Purkinje cell (primary cell): ENCODE measurements around the gene COMMD10. TPM values are rescaled to one million over a fixed set of nuclear protein-coding genes. Genes with fewer than 3 reads are reported as not detected.

Source experiments
- polyA plus RNA-seq: library from polyadenylated mRNA; unstranded; fragments of >200 nt; fragmentation: Nextera tagmentation; gene quantifications from 2 replicates; pipeline ENCODE4 v1.2.1, GENCODE V29; 2014

COMMD10 gene
- 91.7 and 102 TPM in 2 replicates for polyA plus RNA-seq

DNA sequence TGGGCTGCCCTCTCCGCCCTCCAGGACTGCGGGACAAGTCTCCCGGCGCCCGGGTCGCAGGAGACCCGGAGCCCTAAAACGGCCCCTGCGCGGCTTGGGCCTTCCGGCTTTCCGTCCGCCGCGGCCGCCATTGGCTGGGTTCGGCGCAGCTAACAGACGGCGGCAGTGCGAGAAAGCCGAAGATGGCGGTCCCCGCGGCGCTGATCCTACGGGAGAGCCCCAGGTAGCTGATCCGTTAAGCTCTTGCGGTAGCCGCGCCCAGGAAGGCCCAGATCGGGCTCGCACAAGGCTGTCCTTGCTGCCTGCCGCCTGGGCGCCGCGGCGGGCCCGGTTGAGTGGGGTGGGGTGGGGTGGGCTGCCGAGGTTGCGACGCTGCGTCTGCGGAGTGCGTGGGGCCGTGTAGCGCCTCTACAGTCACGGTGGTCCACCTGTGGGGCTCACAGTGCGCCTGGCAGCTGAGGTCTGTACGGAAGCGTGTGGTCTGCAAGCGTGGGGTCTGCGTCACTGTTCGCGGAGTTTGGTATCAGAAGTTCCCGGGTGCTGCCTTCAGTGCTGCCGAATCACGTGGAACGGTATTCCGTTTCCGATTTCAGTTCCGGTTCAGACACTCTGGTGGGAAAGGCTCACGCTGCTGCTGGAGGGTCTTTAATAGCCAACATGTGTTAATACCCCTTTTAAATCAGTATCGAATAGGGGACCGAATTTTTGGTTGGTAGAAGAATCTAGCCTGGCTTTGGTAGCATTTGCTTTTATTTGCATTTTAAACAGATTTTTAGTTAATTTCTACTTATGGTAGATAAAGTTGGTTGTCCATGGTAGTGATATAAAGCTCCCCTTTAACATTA is at the start of gene COMMD10:
COMMD10 (plus strand) TSS at position 155 of the 845 bp plus-strand sequence.

Other genes with a start within 250 kb of the COMMD10 start
- 63.4 and 73.6 TPM in 2 replicates for gene ATG12, start 243.5 kb upstream of the COMMD10 start, polyA plus RNA-seq
- 128 and 198 TPM in 2 replicates for gene AP3S1, start 243.1 kb upstream of the COMMD10 start, polyA plus RNA-seq
- not detected in 2 replicates for gene LVRN, start 122.5 kb upstream of the COMMD10 start, polyA plus RNA-seq
- not detected in 2 replicates for gene ARL14EPL, start 52.6 kb upstream of the COMMD10 start, polyA plus RNA-seq